RWPE1 (cell line): ENCODE results near the gene SCARF1.

ENCODE experiments used
- CTCF ChIA-PET: fragments of 350-600 bp; sonication (Branson Sonifier 250); formaldehyde crosslinking; extraction: SDS; loops from one replicate; lab custom pipeline; 2021; lab: Yijun Ruan, JAX
- POLR2A ChIA-PET: fragments of 400-600 bp; formaldehyde crosslinking; extraction: SDS; loops from one replicate; lab custom pipeline; 2020; ENCODE audit warnings: antibody characterized with exemption; ENCODE audit not compliant: low non-redundant PET; lab: Yijun Ruan, JAX
- DNase-seq: peaks from one replicate; pipeline ENCODE4 v3.0.0; 2012; ENCODE audit warnings: low spot score
- H3K27ac ChIP-seq: fragments of 450-650 bp; 2 replicates; pipeline ENCODE4 v1.5.1; 2017
- TF ChIP-seq, protein P1 (sequence below): fragments of 450-650 bp; conservative IDR thresholded peaks from 2 replicates; pipeline ENCODE4 v1.5.1; 2017; ENCODE audit warnings: low read depth, mild to moderate bottlenecking

The SCARF1 gene

DNA sequence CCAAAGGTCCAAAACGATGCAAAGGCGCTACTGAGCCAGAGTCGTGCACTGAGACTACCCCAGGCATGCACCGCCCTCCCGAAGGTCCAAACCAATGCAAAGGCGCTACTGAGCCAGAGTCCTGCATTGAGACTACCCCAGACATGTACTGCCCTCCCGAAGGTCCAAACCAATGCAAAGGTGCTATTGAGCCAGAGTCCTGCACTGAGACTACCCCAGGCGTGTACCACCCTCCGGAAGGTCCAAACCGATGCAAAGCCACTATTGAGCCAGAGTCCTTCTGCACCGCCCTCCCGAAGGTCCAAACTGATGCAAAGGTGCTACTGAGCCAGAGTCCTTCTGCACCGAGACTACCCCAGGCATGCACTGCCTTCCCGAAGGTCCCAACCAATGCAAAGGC, 44.0 kb downstream of the SCARF1 start:
- H3K27ac ChIP-seq, result no peak overlapping the region
- DNase-seq, result no peak
- ChIA-PET POLR2A (no interaction called here), CTCF (no interaction called here)
- TF ChIP-seq, protein P1, sequence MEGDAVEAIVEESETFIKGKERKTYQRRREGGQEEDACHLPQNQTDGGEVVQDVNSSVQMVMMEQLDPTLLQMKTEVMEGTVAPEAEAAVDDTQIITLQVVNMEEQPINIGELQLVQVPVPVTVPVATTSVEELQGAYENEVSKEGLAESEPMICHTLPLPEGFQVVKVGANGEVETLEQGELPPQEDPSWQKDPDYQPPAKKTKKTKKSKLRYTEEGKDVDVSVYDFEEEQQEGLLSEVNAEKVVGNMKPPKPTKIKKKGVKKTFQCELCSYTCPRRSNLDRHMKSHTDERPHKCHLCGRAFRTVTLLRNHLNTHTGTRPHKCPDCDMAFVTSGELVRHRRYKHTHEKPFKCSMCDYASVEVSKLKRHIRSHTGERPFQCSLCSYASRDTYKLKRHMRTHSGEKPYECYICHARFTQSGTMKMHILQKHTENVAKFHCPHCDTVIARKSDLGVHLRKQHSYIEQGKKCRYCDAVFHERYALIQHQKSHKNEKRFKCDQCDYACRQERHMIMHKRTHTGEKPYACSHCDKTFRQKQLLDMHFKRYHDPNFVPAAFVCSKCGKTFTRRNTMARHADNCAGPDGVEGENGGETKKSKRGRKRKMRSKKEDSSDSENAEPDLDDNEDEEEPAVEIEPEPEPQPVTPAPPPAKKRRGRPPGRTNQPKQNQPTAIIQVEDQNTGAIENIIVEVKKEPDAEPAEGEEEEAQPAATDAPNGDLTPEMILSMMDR, result no peak

DNA sequence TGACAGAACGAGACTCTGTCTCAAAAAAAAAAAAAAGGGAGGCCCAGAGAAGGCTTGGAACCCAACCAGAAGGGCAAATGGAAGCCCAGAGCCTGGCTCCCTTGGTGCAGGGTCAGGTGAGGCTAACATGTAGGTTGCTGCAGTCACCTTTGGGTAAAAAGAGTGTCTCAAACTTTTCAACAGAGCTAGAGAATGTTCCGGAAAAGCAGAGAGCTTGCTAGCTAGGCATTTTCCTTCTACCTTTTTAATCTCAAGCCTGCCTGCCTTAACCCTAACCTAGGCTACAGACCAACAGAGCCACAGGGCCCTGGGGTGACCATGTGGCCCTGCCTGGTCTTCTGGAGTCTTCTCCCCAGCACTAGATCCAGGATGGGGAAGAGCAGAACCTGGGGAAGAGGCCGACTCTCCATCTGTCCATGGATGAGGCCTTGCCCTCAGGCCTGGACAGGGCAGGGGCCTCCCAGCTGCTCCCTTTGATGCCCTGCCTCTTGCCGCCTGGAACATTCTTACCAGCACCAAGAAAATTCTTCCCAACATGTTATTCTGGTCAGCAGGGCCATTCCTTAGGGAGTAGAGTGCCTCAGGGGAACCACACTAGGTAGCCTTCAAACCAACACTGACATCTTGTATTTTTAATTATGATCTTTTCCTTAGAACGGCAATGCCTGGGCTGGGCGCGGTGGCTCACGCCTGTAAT, 47.0 kb downstream of the SCARF1 start:
- no peak for DNase-seq
- POLR2A ChIA-PET, result no interaction called here
- CTCF ChIA-PET, result interaction anchor here (0.6 to 1.4 kb wide), 4 partner anchors 18 to 145 kb away, joined by 3 to 4 read pairs (median 3); no protein-coding TSS in a partner anchor
- H3K27ac ChIP-seq, result 0 out of 2 replicates have a peak overlapping the region, but pooled peaks have one; percentile 10
- TF ChIP-seq, protein P1, result no peak

DNA sequence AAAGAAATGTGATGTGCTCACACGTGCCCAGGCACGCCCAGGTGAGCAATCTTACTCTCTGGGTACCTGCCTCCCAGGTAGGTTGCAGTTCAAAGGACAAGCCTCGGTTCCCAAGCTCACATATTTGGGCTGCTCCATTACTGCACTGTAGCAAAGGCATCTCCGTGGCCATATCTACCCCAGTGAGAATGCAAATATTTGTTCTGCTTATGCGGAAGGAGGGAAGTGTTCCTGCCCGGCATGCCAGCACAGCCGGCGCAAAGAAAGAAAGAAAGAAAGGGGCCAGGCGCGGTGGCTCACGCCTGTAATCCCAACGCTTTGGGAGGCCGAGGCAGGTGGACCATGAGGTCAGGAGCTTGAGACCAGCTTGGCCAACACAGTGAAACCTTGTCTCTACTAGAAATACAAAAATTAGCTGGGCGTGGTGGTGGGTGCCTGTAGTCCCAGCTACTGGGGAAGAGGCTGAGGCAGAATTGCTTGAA, 47.6 kb downstream of the SCARF1 start:
- TF ChIP-seq, protein P1, result no peak
- ChIA-PET POLR2A (no interaction called here), CTCF (interaction anchor here (0.6 kb wide), 1 partner anchor 34 kb away, joined by 3 read pairs; no protein-coding TSS in a partner anchor)
- H3K27ac ChIP-seq, result 0 out of 2 replicates have a peak overlapping the region, but pooled peaks have one; percentile 10
- peak; percentile 34 for DNase-seq

DNA sequence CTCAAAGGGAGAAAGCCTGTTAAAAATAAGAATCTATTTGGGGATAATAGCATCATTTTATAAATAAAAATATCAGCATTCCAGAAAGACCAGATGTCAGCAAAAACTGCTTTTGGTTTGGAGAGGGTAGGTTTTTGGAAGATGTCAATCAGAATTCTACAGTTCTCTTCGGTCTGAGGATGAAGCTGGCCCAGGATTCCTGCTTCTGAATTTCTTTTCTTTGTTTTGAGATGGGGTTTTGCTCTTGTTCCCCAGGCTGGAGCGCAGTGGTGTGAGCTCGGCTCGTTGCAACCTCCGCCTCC, 52.0 kb downstream of the SCARF1 start:
- ChIA-PET POLR2A (no interaction called here), CTCF (no interaction called here)
- H3K27ac ChIP-seq, result no peak overlapping the region
- TF ChIP-seq, protein P1, result no peak
- no peak for DNase-seq

DNA sequence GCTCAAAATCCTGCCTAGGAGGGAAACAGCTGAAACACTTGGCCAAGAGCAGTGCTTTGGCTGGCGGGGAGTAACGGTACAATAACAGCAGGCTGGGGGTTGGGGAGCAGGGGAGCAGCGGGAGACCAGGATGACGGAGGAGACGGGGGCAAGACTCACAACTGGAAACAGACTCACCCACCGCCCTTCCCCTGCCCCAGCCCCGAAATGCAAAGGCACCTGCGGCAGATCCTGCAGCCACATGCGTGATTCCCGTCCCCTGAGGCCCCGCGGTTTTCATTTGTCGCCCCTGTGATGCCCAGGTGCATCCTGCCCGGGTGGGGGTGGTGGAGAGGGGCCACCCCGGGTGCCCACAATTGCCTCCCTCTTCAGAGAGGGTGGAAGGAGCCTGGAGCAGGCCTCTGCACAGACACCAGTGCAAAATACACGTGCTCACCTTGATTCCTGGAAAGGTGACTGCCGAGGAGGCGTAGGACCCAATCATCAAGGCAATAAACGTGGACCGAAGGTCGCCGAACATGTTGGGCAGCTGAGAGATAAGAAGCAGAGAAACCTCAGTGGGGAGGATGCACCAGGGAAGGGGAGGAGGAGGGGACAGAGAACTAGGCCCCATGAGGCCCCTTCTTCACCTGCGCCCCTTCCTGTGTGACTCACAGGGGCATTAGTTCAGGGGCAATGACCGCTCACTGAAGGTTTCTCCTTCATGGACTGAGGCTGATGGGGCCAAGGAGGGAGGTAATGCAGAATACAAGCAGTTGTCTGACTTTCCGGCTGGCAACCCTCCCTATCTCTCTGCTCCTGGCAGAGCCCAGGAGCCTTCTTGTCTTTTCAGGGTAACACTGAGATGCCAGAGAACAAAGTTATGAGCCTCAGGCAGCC, 52.5 kb downstream of the SCARF1 start:
- ChIA-PET POLR2A (no interaction called here), CTCF (no interaction called here)
- no peak for DNase-seq
- no peak overlapping the region for H3K27ac ChIP-seq
- TF ChIP-seq, protein P1, result no peak

DNA sequence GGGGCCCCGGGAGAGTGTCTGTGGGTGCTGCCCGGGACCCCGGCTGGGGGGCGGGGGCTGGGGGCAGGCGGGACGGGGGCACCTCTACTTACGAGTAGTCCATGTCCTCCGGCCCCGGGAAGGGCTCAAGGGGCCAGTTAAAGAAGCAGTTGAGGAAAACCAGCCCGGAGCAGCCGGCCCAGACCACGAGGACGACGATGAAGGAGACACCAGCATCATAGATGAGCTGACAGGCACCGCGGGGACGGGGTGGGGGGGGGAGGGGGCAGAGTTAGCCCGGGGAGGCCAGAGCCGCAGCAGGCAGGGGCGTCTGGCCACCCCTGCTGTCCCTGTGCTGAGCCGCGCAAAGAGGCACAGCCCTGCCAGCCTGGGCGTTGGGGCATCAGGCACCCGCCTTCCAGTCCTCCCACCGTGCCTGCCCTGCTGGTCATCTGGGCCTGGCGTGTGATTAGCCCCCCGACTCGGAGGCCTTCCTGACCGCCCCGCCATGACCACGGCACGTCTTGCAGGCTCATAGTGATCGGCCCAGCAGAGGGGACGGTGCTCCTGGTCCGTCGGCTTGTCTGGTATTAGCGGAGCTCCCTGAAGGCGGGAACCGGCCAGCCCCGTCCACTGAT, 54.0 kb downstream of the SCARF1 start:
- H3K27ac ChIP-seq, result peak overlapping the region; percentile 91
- TF ChIP-seq, protein P1, result no peak
- ChIA-PET POLR2A (no interaction called here), CTCF (no interaction called here)
- no peak for DNase-seq
